ENCODE measurements around the gene PPP1R15A.
"Not testable (repeated sequence)": the region's sequence is repeated elsewhere in the genome, so short reads cannot be mapped to it uniquely, and the experiment has no call there.

PPP1R15A gene

DNA sequence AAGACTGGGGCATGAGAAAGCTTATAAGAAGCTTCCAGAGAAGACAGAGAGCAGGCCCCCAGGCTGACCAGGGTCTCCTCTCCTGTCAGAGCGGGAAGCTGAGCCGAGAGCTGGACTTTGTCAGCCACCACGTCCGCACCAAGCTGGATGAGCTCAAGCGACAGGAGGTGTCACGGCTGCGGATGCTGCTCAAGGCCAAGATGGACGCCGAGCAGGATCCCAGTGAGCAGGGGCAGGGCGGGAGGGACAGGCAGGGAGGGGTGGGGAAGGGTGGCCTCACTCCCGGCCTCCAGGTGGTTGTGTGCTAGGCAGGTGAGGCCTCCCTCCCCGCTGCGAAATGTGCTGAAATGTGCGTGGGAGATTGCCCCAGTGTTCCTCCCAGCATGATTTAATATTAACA is 33.4 kb downstream of the PPP1R15A start:
- H3K79me2 ChIP-seq = peaks cover 18% of the 10 kb centered on the region
- peaks cover 39% of the 10 kb centered on the region for H3K4me1 ChIP-seq
- no peaks in the 10 kb centered on the region for H3K36me3 ChIP-seq (ENCODE audit: control insufficient read depth, insufficient read depth, low read length)

DNA sequence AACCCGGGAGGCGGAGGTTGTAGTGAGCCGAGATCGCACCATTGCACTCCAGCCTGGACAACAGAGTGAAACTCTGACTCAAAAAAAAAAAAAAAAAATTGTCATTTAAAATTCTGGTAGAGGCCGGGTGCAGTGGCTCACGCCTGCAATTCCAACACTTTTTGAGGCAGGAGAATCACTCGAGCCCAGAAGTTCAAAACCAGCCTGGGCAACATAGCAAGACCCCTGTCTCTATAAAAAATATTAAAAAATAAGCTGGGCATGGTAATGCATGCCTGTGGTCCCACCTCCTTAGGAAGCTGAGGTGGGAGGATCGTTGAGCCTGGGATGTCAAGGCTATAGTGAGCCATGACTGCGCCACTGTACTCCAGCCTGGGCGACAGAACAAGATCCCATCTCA is 34.1 kb downstream of the PPP1R15A start:
- no peaks in the 10 kb centered on the region for H3K9me3 ChIP-seq (ENCODE audit: control insufficient read depth, low read length)
- no peaks in the 10 kb centered on the region for H3K36me3 ChIP-seq (ENCODE audit: control insufficient read depth, insufficient read depth, low read length)
- peak overlapping the region; percentile 93 for H3K27ac ChIP-seq
- no peak overlapping the region for H2AFZ ChIP-seq
- H3K27me3 ChIP-seq (ENCODE audit: control insufficient read depth, insufficient read depth, low read length) = no peaks in the 10 kb centered on the region
- H3K4me1 ChIP-seq = peaks cover 37% of the 10 kb centered on the region
- no peak overlapping the region for H3K9ac ChIP-seq
- H3K4me2 ChIP-seq (ENCODE audit: low read length) = no peak overlapping the region
- no peak overlapping the region for H3K4me3 ChIP-seq (ENCODE audit: low read depth, low read length)
- H3K79me2 ChIP-seq = peaks cover 17% of the 10 kb centered on the region
- TF ChIP-seq, protein P1, sequence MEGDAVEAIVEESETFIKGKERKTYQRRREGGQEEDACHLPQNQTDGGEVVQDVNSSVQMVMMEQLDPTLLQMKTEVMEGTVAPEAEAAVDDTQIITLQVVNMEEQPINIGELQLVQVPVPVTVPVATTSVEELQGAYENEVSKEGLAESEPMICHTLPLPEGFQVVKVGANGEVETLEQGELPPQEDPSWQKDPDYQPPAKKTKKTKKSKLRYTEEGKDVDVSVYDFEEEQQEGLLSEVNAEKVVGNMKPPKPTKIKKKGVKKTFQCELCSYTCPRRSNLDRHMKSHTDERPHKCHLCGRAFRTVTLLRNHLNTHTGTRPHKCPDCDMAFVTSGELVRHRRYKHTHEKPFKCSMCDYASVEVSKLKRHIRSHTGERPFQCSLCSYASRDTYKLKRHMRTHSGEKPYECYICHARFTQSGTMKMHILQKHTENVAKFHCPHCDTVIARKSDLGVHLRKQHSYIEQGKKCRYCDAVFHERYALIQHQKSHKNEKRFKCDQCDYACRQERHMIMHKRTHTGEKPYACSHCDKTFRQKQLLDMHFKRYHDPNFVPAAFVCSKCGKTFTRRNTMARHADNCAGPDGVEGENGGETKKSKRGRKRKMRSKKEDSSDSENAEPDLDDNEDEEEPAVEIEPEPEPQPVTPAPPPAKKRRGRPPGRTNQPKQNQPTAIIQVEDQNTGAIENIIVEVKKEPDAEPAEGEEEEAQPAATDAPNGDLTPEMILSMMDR (IDR thresholded peaks at IDR 0.05) = no peak

More for the DNA sequence above, 33.4 kb downstream of the PPP1R15A start:
- H2AFZ ChIP-seq = no peak overlapping the region
- no peak overlapping the region for H3K4me3 ChIP-seq (ENCODE audit: low read depth, low read length)
- H3K4me2 ChIP-seq (ENCODE audit: low read length) = no peak overlapping the region
- no peaks in the 10 kb centered on the region for H3K27me3 ChIP-seq (ENCODE audit: control insufficient read depth, insufficient read depth, low read length)
- no peak overlapping the region for H3K9ac ChIP-seq
- no peaks in the 10 kb centered on the region for H3K9me3 ChIP-seq (ENCODE audit: control insufficient read depth, low read length)
- peak overlapping the region; percentile 93 for H3K27ac ChIP-seq
- TF ChIP-seq, protein P1 (IDR thresholded peaks at IDR 0.05) = no peak

DNA sequence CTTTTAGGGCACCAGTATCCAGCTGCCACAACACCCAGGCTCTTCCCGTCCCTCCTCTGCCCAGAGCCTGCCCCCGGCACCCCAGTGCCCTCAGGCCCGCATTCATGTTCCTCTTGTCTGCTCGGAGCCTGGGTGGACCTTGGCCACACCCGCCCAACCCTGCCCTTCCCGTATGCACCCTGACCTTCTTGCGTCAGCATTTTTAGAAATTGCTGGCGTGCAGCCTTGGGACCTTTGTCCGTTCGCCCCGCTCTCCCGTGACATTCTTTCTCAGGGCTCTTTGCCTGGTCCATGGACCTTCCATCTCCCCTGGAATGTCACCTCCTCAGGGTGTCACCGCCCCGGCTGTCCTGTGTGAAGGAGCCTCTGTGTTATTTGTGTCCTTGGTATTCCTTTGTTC is 35.5 kb downstream of the PPP1R15A start:
- no peaks in the 10 kb centered on the region for H3K27me3 ChIP-seq (ENCODE audit: control insufficient read depth, insufficient read depth, low read length)
- H3K36me3 ChIP-seq (ENCODE audit: control insufficient read depth, insufficient read depth, low read length) = no peaks in the 10 kb centered on the region
- peaks cover 6% of the 10 kb centered on the region for H3K79me2 ChIP-seq
- H3K9ac ChIP-seq = no peak overlapping the region
- H3K27ac ChIP-seq = peak overlapping the region; percentile 93
- peak overlapping the region; percentile 42 for H3K4me2 ChIP-seq (ENCODE audit: low read length)
- TF ChIP-seq, protein P1 (IDR thresholded peaks at IDR 0.05) = no peak
- H3K4me3 ChIP-seq (ENCODE audit: low read depth, low read length) = peak overlapping the region; percentile 19
- no peak overlapping the region for H2AFZ ChIP-seq
- H3K4me1 ChIP-seq = peaks cover 29% of the 10 kb centered on the region
- no peaks in the 10 kb centered on the region for H3K9me3 ChIP-seq (ENCODE audit: control insufficient read depth, low read length)

DNA sequence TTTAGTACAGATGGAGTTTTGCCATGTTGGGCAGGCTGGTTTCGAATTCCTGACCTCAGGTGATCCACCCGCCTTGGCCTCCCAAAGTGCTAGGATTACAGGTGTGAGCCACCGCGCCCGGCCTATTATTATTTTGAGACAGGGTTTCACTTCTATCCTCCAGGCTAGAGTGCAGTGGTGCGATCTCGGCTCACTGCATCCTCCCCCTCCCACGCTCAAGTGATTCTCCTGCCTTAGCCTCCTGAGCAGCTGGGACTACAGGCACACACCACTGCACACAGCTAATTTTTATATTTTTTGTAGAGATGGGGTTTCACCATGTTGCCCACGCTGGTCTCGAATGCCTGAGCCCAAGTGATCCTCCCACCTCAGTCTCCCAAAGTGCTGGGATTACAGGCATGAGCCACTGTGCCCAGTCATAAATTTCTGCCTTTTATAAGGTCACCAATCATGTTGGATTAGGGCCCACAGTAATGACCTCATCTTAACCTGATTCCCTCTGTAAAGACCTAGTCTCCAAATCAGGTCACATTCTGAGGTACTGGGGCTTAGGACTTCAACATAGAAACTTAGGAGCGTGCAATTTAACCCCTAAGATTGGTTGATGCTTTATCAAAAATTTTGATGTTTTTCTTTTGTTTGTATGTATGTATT is 37.3 kb downstream of the PPP1R15A start:
- H3K9ac ChIP-seq; H3K79me2 ChIP-seq; H3K27me3 ChIP-seq (ENCODE audit: control insufficient read depth, insufficient read depth, low read length); H3K4me2 ChIP-seq (ENCODE audit: low read length); H2AFZ ChIP-seq; H3K4me3 ChIP-seq (ENCODE audit: low read depth, low read length); H3K36me3 ChIP-seq (ENCODE audit: control insufficient read depth, insufficient read depth, low read length); H3K9me3 ChIP-seq (ENCODE audit: control insufficient read depth, low read length): not testable (repeated sequence)
- peak overlapping the region; percentile 93 for H3K27ac ChIP-seq
- H3K4me1 ChIP-seq = peaks cover 29% of the 10 kb centered on the region

DNA sequence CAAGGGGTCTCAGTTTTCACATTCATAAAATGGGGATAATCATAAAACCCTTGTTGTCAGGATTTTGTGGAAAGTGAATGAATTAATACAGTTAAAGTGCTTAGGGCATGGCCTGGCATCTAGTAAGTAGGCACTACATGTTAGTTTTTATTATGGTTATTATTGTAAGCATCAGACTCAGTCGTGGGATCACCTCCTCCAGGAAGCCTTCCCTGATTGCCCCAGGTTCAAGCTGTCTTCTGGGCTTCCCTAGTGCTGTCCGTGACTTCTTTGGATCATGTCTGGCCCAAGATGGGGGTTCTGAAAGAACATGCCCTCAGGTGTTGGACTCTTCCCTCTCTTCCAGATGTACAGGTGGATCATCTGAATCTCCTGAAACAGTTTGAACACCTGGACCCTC is 38.6 kb downstream of the PPP1R15A start:
- Histone ChIP-seq H3K4me3 (ENCODE audit: low read depth, low read length) (no peak overlapping the region), H3K9ac (no peak overlapping the region), H3K79me2 (peaks cover 3% of the 10 kb centered on the region), H3K36me3 (ENCODE audit: control insufficient read depth, insufficient read depth, low read length) (no peaks in the 10 kb centered on the region), H3K27ac (no peak overlapping the region), H3K4me1 (peaks cover 21% of the 10 kb centered on the region), H3K9me3 (ENCODE audit: control insufficient read depth, low read length) (no peaks in the 10 kb centered on the region), H3K27me3 (ENCODE audit: control insufficient read depth, insufficient read depth, low read length) (no peaks in the 10 kb centered on the region), H2AFZ (no peak overlapping the region), H3K4me2 (ENCODE audit: low read length) (no peak overlapping the region)
- TF ChIP-seq, protein P1 (IDR thresholded peaks at IDR 0.05) = no peak
